Bronchial epithelial cell (primary cell): ENCODE results near the gene FA2H. TPM values are rescaled to one million over a fixed set of nuclear protein-coding genes. Genes with fewer than 3 reads are reported as not detected.
"Not testable (repeated sequence)": the region's sequence is repeated elsewhere in the genome, so short reads cannot be mapped to it uniquely, and the experiment has no call there.

Experiments used
- DNase-seq: peaks from one replicate; pipeline ENCODE4 v3.0.0-alpha.2; 2010; ENCODE audit warnings: low read depth
- FAIRE-seq: peaks from 2 replicates; lab custom pipeline; 2011; peaks lifted over from hg19 to GRCh38; lab: Jason Lieb, UNC
- H3K27me3 ChIP-seq: 2 replicates; pipeline ENCODE4 v1.5.1; 2011; ENCODE audit warnings: low read length; ENCODE audit not compliant: control insufficient read depth, insufficient read depth
- H3K36me3 ChIP-seq: 2 replicates; pipeline ENCODE4 v1.5.1; 2011; ENCODE audit warnings: low read length; ENCODE audit not compliant: control insufficient read depth, insufficient read depth
- H3K4me3 ChIP-seq: 2 replicates; pipeline ENCODE4 v1.5.1; 2011; ENCODE audit warnings: mild to moderate bottlenecking, low read depth, low read length, control low read depth
- total RNA-seq: library from RNA; depleted of rRNA; stranded (reverse); fragments of >200 nt; gene quantifications from 2 replicates; pipeline ENCODE4 v1.2.1, GENCODE V29; 2014
- TF ChIP-seq, protein P1 (sequence below): IDR thresholded peaks from 2 replicates; pipeline ENCODE4 v1.5.1; 2011; ENCODE audit warnings: mild to moderate bottlenecking, moderate library complexity, low read length, control low read depth, inconsistent platforms; ENCODE audit not compliant: insufficient read depth, severe bottlenecking

The FA2H gene, protein sequence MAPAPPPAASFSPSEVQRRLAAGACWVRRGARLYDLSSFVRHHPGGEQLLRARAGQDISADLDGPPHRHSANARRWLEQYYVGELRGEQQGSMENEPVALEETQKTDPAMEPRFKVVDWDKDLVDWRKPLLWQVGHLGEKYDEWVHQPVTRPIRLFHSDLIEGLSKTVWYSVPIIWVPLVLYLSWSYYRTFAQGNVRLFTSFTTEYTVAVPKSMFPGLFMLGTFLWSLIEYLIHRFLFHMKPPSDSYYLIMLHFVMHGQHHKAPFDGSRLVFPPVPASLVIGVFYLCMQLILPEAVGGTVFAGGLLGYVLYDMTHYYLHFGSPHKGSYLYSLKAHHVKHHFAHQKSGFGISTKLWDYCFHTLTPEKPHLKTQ
- 1.6 and 3.2 TPM in 2 replicates for total RNA-seq

DNA sequence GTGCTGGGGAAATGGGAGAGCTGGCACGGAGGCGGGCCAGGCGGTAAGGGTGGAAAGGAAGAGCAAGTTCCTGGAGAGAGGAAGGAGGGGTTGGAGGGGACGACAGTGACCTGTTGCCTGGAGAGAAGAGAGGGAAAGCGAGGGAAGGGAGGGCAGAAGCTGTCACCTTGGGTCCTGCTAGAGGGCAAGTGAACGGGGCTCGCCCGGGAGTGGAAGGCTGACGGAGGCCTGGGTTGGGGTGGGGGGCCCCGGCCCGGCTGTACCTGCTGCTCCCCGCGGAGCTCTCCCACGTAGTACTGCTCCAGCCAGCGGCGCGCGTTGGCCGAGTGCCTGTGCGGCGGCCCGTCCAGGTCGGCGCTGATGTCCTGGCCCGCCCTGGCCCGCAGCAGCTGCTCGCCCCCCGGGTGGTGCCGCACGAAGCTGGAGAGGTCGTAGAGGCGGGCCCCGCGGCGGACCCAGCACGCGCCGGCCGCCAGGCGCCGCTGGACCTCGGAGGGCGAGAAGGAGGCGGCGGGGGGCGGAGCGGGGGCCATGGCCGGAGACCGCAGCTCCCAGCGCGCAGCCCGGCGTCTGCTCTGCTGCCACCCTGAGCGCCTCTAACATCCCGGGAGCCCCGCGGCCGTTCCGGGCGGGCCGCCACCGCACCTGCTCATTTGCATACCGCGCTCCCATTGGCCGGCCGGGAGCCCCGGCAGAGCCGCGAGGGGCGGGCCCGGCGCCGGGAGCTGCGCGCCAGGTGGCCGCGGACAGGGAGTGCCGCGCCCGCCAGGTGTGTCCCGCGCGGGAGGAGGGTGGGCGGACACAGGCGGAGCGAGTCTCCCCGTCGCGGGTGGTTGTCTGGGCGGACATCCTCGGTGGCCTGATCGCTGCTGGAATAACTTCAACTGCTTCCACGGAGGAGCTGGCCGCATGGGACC lies at the start of gene FA2H:
FA2H (minus strand) TSS at position 598 of the 917 bp plus-strand sequence; CDS start at position 533, 65 bp downstream.
- Histone ChIP-seq H3K27me3 (peaks cover 7% of the 10 kb centered on the region), H3K4me3 (peak within 1 kb of the TSS; percentile 37), H3K36me3 (no peaks in the 10 kb centered on the region)
- TF ChIP-seq, protein P1, sequence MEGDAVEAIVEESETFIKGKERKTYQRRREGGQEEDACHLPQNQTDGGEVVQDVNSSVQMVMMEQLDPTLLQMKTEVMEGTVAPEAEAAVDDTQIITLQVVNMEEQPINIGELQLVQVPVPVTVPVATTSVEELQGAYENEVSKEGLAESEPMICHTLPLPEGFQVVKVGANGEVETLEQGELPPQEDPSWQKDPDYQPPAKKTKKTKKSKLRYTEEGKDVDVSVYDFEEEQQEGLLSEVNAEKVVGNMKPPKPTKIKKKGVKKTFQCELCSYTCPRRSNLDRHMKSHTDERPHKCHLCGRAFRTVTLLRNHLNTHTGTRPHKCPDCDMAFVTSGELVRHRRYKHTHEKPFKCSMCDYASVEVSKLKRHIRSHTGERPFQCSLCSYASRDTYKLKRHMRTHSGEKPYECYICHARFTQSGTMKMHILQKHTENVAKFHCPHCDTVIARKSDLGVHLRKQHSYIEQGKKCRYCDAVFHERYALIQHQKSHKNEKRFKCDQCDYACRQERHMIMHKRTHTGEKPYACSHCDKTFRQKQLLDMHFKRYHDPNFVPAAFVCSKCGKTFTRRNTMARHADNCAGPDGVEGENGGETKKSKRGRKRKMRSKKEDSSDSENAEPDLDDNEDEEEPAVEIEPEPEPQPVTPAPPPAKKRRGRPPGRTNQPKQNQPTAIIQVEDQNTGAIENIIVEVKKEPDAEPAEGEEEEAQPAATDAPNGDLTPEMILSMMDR: no peak
- no peak for FAIRE-seq
- peak; percentile 70 for DNase-seq

DNA sequence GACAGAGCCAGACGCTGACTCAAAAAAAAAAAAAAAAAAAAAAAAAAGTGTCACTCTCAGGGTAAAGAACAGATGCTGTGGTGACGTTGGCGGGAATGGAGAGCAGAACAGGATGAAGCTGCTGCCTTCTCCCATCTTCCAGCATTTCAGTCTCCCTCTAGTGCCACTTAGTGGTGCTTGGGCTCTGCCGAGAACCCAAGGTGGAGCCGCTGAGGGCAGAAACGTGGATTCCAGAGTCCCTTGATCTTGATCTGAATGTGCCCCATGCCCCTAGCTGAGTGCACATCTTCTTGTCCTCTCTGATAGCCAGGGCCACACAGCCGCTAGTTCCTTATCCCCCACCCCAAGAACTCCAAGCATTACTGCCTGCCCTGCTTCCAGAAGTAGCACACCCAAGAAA lies 43.2 kb upstream of the FA2H start:
- TF ChIP-seq, protein P1: no peak
- no peaks in the 10 kb centered on the region for H3K36me3 ChIP-seq
- DNase-seq: no peak
- no peaks in the 10 kb centered on the region for H3K27me3 ChIP-seq
- H3K4me3 ChIP-seq: no peak overlapping the region
- no peak for FAIRE-seq

DNA sequence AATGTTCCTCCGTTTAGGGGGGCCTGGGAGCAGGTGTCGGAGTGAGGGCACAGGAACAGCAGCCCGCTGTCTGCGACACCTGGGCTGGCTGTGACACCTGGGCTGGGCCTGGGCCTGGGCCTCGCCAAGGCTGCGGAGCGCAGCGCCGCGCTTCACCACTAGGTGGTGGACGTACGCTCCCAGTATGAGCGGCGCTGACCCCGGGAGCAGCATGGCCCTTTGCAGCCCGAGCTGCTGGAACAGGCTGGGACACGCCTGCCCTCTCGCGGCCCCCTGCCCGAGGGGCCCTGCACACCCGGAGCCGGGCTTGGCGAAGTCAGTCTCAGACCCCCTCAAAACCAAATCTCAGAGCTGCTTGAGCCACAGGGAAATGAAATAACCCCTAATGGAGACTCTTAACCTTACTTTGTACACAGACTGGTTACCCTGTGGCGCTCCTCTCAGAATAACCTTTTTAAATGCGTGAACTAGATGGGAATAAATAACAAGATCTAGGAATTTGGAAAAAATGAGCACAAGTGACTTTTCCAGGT lies 38.6 kb upstream of the FA2H start:
- Histone ChIP-seq H3K36me3 (no peaks in the 10 kb centered on the region), H3K27me3 (no peaks in the 10 kb centered on the region), H3K4me3 (no peak overlapping the region)
- DNase-seq (peak; percentile 59), FAIRE-seq (no peak)
- TF ChIP-seq, protein P1: peak; percentile 98

DNA sequence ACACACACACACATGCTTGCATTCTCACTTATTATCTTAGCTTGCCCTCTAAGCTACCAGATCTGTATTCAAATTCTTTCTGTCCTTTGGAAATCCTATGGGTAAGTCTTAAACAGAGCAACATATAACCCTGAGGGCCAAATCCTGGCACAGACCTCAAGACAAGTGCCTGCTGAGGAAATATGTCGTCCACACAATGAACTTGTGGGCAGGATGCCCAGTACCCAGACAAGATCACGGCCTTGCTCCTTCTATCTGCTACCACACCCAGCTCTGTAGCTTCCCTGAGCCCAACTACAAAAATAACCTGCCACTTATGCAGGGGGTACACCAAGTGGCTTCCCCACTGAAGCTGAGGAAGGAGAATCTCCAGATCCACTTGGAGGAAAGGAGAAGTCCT lies 37.3 kb upstream of the FA2H start:
- DNase-seq (no peak), FAIRE-seq (no peak)
- H3K36me3 ChIP-seq: no peaks in the 10 kb centered on the region
- H3K4me3 ChIP-seq: no peak overlapping the region
- TF ChIP-seq, protein P1: no peak
- no peaks in the 10 kb centered on the region for H3K27me3 ChIP-seq

DNA sequence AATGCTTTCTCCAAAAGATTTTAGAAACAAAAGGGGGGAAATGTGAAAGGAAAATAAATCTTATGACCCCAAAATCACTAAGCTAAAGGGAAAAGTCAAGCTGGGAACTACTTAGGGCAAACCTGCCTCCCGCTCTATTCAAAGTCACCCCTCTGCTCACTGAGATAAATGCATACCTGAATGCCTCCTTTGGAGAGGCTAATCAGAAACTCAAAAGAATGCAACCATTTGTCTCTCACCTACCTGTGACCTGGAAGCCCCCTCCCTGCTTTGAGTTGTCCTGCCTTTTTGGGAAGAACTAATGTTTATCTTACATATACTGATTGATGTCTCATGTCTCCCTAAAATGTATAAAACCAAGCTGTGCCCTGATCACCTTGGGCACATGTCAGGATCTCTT lies 36.6 kb upstream of the FA2H start:
- not testable (repeated sequence) for FAIRE-seq, H3K4me3 ChIP-seq, H3K27me3 ChIP-seq, H3K36me3 ChIP-seq, DNase-seq
